HEK293 (cell line): ENCODE measurements around the gene HSD17B8.
A peak's percentile ranks its signal among the peaks of the same experiment; 100 is the strongest.

Source experiments
- KLF8 ChIP-seq: fragments of 450-650 bp; formaldehyde crosslinking; IDR thresholded peaks from 2 replicates; pipeline ENCODE4 v1.5.1; 2016; ENCODE audit warnings: missing biosample characterization, missing genetic modification characterization
- SP7 ChIP-seq: fragments of 450-650 bp; formaldehyde crosslinking; IDR thresholded peaks from 2 replicates; pipeline ENCODE4 v1.5.1; 2016; ENCODE audit warnings: missing biosample characterization, missing genetic modification characterization
- ZBTB1 ChIP-seq: fragments of 450-650 bp; formaldehyde crosslinking; IDR thresholded peaks from 2 replicates; pipeline ENCODE4 v1.5.1; 2016; ENCODE audit warnings: missing biosample characterization, missing genetic modification characterization
- ZFP69B ChIP-seq: fragments of 450-650 bp; formaldehyde crosslinking; IDR thresholded peaks from 2 replicates; pipeline ENCODE4 v1.5.1; 2016; ENCODE audit warnings: missing biosample characterization, missing genetic modification characterization
- ZNF112 ChIP-seq: fragments of 450-650 bp; formaldehyde crosslinking; IDR thresholded peaks from 2 replicates; pipeline ENCODE4 v1.5.0; 2017; ENCODE audit warnings: missing biosample characterization, missing genetic modification characterization
- ZNF132 ChIP-seq: fragments of 450-650 bp; formaldehyde crosslinking; IDR thresholded peaks from 2 replicates; pipeline ENCODE4 v1.5.1; 2017; ENCODE audit warnings: missing biosample characterization, missing genetic modification characterization, borderline replicate concordance
- ZNF140 ChIP-seq: fragments of 450-650 bp; formaldehyde crosslinking; IDR thresholded peaks from 2 replicates; pipeline ENCODE4 v1.5.1; 2016; ENCODE audit warnings: missing biosample characterization, missing genetic modification characterization
- ZNF157 ChIP-seq: fragments of 450-650 bp; formaldehyde crosslinking; IDR thresholded peaks from 2 replicates; pipeline ENCODE4 v1.5.1; 2016; ENCODE audit warnings: missing biosample characterization, missing genetic modification characterization
- ZNF248 ChIP-seq: fragments of 450-650 bp; formaldehyde crosslinking; IDR thresholded peaks from 2 replicates; pipeline ENCODE4 v1.5.1; 2017; ENCODE audit warnings: missing biosample characterization, missing genetic modification characterization
- ZNF292 ChIP-seq: fragments of 450-650 bp; formaldehyde crosslinking; IDR thresholded peaks from 2 replicates; pipeline ENCODE4 v1.5.1; 2016; ENCODE audit warnings: low read depth, missing biosample characterization, missing genetic modification characterization, borderline replicate concordance
- ZNF341 ChIP-seq: fragments of 450-650 bp; formaldehyde crosslinking; IDR thresholded peaks from 2 replicates; pipeline ENCODE4; 2016; ENCODE audit warnings: low read depth, missing biosample characterization, missing genetic modification characterization
- ZNF560 ChIP-seq: fragments of 450-650 bp; formaldehyde crosslinking; IDR thresholded peaks from 2 replicates; pipeline ENCODE4 v1.5.1; 2017; ENCODE audit warnings: missing biosample characterization, missing genetic modification characterization, borderline replicate concordance
- ZNF610 ChIP-seq: fragments of 450-650 bp; formaldehyde crosslinking; IDR thresholded peaks from 2 replicates; pipeline ENCODE4 v1.5.1; 2016; ENCODE audit warnings: missing biosample characterization, missing genetic modification characterization, borderline replicate concordance
- ZNF654 ChIP-seq: fragments of 450-650 bp; formaldehyde crosslinking; IDR thresholded peaks from 2 replicates; pipeline ENCODE4 v1.5.1; 2016; ENCODE audit warnings: low read depth, missing biosample characterization, missing genetic modification characterization
- TF ChIP-seq, protein P1 (sequence below): fragments of 450-650 bp; formaldehyde crosslinking; IDR thresholded peaks from 2 replicates; pipeline ENCODE4 v1.5.1; 2017; ENCODE audit warnings: missing biosample characterization, missing genetic modification characterization
- TF ChIP-seq, protein P2 (sequence below): fragments of 450-650 bp; formaldehyde crosslinking; conservative IDR thresholded peaks from 2 replicates; pipeline ENCODE4 v1.5.1; 2016; ENCODE audit warnings: low read depth, missing biosample characterization, missing genetic modification characterization
- TF ChIP-seq, protein P3 (sequence below): fragments of 450-650 bp; formaldehyde crosslinking; IDR thresholded peaks from 2 replicates; pipeline ENCODE4 v1.5.1; 2016; ENCODE audit warnings: missing biosample characterization, missing genetic modification characterization
- TF ChIP-seq, protein P4 (sequence below): fragments of 450-650 bp; formaldehyde crosslinking; IDR thresholded peaks from 2 replicates; pipeline ENCODE4 v1.5.1; 2016; ENCODE audit warnings: missing biosample characterization, missing genetic modification characterization, borderline replicate concordance
- TF ChIP-seq, protein P5 (sequence below): fragments of 450-650 bp; formaldehyde crosslinking; IDR thresholded peaks from 2 replicates; pipeline ENCODE4 v1.5.1; 2016; ENCODE audit warnings: missing biosample characterization, missing genetic modification characterization
- TF ChIP-seq, protein P6 (sequence below): fragments of 450-650 bp; formaldehyde crosslinking; conservative IDR thresholded peaks from 2 replicates; pipeline ENCODE4 v1.5.1; 2016; ENCODE audit warnings: low read depth, missing biosample characterization, missing genetic modification characterization
- TF ChIP-seq, protein P7 (sequence below): fragments of 450-650 bp; formaldehyde crosslinking; optimal IDR thresholded peaks from 2 replicates; pipeline ENCODE3; 2016; ENCODE audit warnings: missing biosample characterization, mild to moderate bottlenecking, missing genetic modification characterization

Gene HSD17B8

DNA sequence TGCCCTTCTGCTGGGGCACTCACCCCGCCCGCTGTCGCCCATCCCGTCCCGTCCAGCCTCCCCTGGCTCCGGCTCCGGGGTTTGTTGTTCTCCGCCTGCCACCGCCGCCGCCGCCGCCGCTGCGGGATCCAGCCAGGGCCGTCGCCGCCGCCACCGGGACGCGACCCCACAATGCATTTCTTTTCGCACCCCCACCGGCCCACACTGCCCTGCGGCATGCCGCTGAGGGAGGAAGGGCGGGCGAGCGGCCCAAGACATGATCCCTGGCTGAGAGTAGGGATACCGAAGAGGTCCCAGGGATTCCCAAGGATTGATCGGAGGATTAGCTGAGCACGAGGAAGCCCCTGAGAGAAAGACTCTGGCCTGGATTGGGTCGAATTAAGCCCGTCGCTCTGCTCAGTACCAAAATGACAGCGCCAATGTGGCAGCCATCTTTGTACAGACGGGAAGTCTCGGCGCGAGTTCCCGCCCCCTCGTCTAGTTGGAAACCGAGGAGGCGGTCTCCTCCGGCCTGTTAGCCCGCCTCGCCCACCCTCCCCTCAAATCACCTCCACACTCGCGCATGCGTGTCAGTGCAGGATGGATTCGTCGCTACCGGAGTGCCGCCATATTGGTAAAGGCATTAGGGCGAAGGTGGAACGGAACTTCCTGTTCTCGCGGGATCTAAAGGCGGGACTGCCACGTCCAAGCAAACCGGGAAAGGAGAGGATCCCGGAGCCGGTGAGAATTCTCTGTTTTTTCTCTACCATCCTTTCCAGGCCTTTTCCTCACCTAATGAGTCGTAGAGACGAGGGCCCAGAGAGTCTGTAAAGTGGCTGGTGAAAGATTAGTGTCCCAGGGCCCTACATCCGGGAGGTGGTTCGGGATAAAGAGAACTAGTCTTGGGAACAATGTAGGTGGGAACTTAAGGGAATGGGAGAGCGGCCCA, 4.0 kb upstream of the HSD17B8 start, which contains the start of the genes RXRB and SLC39A7 (continued):
- TF ChIP-seq, protein P1, sequence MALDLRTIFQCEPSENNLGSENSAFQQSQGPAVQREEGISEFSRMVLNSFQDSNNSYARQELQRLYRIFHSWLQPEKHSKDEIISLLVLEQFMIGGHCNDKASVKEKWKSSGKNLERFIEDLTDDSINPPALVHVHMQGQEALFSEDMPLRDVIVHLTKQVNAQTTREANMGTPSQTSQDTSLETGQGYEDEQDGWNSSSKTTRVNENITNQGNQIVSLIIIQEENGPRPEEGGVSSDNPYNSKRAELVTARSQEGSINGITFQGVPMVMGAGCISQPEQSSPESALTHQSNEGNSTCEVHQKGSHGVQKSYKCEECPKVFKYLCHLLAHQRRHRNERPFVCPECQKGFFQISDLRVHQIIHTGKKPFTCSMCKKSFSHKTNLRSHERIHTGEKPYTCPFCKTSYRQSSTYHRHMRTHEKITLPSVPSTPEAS (tag by site-specific recombination), result no peak
- TF ChIP-seq ZNF140 (tag by site-specific recombination), result no peak
- TF ChIP-seq ZFP69B (tag by site-specific recombination), result peak; percentile 90
- TF ChIP-seq, protein P2, sequence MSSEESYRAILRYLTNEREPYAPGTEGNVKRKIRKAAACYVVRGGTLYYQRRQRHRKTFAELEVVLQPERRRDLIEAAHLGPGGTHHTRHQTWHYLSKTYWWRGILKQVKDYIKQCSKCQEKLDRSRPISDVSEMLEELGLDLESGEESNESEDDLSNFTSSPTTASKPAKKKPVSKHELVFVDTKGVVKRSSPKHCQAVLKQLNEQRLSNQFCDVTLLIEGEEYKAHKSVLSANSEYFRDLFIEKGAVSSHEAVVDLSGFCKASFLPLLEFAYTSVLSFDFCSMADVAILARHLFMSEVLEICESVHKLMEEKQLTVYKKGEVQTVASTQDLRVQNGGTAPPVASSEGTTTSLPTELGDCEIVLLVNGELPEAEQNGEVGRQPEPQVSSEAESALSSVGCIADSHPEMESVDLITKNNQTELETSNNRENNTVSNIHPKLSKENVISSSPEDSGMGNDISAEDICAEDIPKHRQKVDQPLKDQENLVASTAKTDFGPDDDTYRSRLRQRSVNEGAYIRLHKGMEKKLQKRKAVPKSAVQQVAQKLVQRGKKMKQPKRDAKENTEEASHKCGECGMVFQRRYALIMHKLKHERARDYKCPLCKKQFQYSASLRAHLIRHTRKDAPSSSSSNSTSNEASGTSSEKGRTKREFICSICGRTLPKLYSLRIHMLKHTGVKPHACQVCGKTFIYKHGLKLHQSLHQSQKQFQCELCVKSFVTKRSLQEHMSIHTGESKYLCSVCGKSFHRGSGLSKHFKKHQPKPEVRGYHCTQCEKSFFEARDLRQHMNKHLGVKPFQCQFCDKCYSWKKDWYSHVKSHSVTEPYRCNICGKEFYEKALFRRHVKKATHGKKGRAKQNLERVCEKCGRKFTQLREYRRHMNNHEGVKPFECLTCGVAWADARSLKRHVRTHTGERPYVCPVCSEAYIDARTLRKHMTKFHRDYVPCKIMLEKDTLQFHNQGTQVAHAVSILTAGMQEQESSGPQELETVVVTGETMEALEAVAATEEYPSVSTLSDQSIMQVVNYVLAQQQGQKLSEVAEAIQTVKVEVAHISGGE (tag by site-specific recombination), result peak; percentile 41
- no peak for TF ChIP-seq ZNF560 (tag by site-specific recombination)
- TF ChIP-seq, protein P3, sequence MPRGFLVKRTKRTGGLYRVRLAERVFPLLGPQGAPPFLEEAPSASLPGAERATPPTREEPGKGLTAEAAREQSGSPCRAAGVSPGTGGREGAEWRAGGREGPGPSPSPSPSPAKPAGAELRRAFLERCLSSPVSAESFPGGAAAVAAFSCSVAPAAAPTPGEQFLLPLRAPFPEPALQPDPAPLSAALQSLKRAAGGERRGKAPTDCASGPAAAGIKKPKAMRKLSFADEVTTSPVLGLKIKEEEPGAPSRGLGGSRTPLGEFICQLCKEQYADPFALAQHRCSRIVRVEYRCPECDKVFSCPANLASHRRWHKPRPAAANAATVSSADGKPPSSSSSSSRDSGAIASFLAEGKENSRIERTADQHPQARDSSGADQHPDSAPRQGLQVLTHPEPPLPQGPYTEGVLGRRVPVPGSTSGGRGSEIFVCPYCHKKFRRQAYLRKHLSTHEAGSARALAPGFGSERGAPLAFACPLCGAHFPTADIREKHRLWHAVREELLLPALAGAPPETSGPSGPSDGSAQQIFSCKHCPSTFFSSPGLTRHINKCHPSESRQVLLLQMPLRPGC (tag by site-specific recombination), result peak; percentile 73
- 0 out of 2 replicates have a peak, but pooled peaks have one; percentile 74 for TF ChIP-seq ZNF610 (tag by site-specific recombination)
- no peak for TF ChIP-seq ZNF292
- TF ChIP-seq ZNF132 (tag by site-specific recombination), result no peak
- TF ChIP-seq, protein P4, sequence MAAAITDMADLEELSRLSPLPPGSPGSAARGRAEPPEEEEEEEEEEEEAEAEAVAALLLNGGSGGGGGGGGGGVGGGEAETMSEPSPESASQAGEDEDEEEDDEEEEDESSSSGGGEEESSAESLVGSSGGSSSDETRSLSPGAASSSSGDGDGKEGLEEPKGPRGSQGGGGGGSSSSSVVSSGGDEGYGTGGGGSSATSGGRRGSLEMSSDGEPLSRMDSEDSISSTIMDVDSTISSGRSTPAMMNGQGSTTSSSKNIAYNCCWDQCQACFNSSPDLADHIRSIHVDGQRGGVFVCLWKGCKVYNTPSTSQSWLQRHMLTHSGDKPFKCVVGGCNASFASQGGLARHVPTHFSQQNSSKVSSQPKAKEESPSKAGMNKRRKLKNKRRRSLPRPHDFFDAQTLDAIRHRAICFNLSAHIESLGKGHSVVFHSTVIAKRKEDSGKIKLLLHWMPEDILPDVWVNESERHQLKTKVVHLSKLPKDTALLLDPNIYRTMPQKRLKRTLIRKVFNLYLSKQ, result no peak
- TF ChIP-seq KLF8 (tag by site-specific recombination), result peak; percentile 30; the same call in 1 of the 2 replicates
- TF ChIP-seq, protein P5, sequence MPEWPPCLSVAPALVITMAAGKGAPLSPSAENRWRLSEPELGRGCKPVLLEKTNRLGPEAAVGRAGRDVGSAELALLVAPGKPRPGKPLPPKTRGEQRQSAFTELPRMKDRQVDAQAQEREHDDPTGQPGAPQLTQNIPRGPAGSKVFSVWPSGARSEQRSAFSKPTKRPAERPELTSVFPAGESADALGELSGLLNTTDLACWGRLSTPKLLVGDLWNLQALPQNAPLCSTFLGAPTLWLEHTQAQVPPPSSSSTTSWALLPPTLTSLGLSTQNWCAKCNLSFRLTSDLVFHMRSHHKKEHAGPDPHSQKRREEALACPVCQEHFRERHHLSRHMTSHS (tag by site-specific recombination), result no peak
- no peak for TF ChIP-seq ZBTB1 (tag by site-specific recombination)
- TF ChIP-seq ZNF112, result no peak
- TF ChIP-seq ZNF248, result no peak
- TF ChIP-seq, protein P6, sequence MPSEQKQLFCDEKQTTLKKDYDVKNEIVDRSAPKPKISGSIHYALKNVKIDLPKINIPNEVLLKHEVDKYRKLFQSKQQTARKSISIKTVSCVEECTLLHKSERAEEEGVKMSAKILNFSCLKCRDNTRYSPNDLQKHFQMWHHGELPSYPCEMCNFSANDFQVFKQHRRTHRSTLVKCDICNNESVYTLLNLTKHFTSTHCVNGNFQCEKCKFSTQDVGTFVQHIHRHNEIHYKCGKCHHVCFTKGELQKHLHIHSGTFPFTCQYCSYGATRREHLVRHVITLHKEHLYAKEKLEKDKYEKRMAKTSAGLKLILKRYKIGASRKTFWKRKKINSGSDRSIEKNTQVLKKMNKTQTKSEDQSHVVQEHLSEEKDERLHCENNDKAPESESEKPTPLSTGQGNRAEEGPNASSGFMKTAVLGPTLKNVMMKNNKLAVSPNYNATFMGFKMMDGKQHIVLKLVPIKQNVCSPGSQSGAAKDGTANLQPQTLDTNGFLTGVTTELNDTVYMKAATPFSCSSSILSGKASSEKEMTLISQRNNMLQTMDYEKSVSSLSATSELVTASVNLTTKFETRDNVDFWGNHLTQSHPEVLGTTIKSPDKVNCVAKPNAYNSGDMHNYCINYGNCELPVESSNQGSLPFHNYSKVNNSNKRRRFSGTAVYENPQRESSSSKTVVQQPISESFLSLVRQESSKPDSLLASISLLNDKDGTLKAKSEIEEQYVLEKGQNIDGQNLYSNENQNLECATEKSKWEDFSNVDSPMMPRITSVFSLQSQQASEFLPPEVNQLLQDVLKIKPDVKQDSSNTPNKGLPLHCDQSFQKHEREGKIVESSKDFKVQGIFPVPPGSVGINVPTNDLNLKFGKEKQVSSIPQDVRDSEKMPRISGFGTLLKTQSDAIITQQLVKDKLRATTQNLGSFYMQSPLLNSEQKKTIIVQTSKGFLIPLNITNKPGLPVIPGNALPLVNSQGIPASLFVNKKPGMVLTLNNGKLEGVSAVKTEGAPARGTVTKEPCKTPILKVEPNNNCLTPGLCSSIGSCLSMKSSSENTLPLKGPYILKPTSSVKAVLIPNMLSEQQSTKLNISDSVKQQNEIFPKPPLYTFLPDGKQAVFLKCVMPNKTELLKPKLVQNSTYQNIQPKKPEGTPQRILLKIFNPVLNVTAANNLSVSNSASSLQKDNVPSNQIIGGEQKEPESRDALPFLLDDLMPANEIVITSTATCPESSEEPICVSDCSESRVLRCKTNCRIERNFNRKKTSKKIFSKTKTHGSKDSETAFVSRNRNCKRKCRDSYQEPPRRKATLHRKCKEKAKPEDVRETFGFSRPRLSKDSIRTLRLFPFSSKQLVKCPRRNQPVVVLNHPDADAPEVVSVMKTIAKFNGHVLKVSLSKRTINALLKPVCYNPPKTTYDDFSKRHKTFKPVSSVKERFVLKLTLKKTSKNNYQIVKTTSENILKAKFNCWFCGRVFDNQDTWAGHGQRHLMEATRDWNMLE (tag by site-specific recombination), result peak; percentile 57
- peak; percentile 88 for TF ChIP-seq SP7 (tag by site-specific recombination)
- no peak for TF ChIP-seq ZNF654
- TF ChIP-seq, protein P7, sequence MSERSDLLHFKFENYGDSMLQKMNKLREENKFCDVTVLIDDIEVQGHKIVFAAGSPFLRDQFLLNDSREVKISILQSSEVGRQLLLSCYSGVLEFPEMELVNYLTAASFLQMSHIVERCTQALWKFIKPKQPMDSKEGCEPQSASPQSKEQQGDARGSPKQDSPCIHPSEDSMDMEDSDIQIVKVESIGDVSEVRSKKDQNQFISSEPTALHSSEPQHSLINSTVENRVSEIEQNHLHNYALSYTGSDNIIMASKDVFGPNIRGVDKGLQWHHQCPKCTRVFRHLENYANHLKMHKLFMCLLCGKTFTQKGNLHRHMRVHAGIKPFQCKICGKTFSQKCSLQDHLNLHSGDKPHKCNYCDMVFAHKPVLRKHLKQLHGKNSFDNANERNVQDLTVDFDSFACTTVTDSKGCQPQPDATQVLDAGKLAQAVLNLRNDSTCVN (tag by site-specific recombination), result peak; percentile 73
- TF ChIP-seq ZNF341 (tag by site-specific recombination), result peak; percentile 68
- no peak for TF ChIP-seq ZNF157 (tag by site-specific recombination)
